Neural cell (in vitro differentiated cells): ENCODE results near the gene CRX. TPM values are rescaled to one million over a fixed set of nuclear protein-coding genes. Genes with fewer than 3 reads are reported as not detected.
"Not testable (repeated sequence)": the region's sequence is repeated elsewhere in the genome, so short reads cannot be mapped to it uniquely, and the experiment has no call there.

Experiments
- H2AFZ ChIP-seq: fragments of 200-600, 300-800 bp; sonication (generic), shearing (Covaris generic); 2 replicates; pipeline ENCODE4 v1.6.0; 2014; ENCODE audit warnings: low read depth, mild to moderate bottlenecking, antibody characterized with exemption, low read length, moderate library complexity
- H3F3A ChIP-seq: fragments of 200-600 bp; shearing (Covaris generic); 2 replicates; pipeline ENCODE4 v1.6.1; 2016; ENCODE audit warnings: mild to moderate bottlenecking, moderate library complexity, mixed read lengths, antibody characterized with exemption, low read length; ENCODE audit not compliant: insufficient read depth, poor library complexity, severe bottlenecking
- H3K27ac ChIP-seq: fragments of 200-600, 300-800 bp; sonication (generic), shearing (Covaris generic); 2 replicates; pipeline ENCODE4 v1.5.1; 2014; ENCODE audit warnings: mild to moderate bottlenecking, low read length, moderate library complexity
- H3K27me3 ChIP-seq: fragments of 300-800, 200-600 bp; sonication (generic), shearing (Covaris generic); 2 replicates; pipeline ENCODE4 v1.6.0; 2014; ENCODE audit warnings: mild to moderate bottlenecking, low read depth, low read length, moderate library complexity; ENCODE audit not compliant: insufficient read depth
- H3K36me3 ChIP-seq: fragments of 300-800, 200-600 bp; sonication (generic), shearing (Covaris generic); 2 replicates; pipeline ENCODE4 v1.5.1; 2014; ENCODE audit warnings: mild to moderate bottlenecking, antibody characterized with exemption, low read length, moderate library complexity; ENCODE audit not compliant: insufficient read depth
- H3K4me2 ChIP-seq: fragments of 300-800, 200-600 bp; sonication (generic), shearing (Covaris generic); 2 replicates; pipeline ENCODE4 v1.6.0; 2014; ENCODE audit warnings: mild to moderate bottlenecking, low read length
- H3K4me3 ChIP-seq: fragments of 300-800, 200-600 bp; sonication (generic), shearing (Covaris generic); 2 replicates; pipeline ENCODE4 v1.5.1; 2014; ENCODE audit warnings: mild to moderate bottlenecking, low read length, moderate library complexity
- H3K79me2 ChIP-seq: fragments of 200-600 bp; shearing (Covaris generic); replicated peaks from 2 replicates; pipeline ENCODE4 v1.6.0; 2014; ENCODE audit warnings: mild to moderate bottlenecking, low read length, moderate library complexity; ENCODE audit not compliant: insufficient read depth
- H3K9ac ChIP-seq: fragments of 300-800, 200-600 bp; sonication (generic), shearing (Covaris generic); 2 replicates; pipeline ENCODE4 v1.6.1; 2016; ENCODE audit warnings: mild to moderate bottlenecking, low read length, mixed read lengths
- H3K9me2 ChIP-seq: fragments of 200-600 bp; shearing (Covaris generic); 2 replicates; pipeline ENCODE4 v1.6.1; 2016; ENCODE audit warnings: mild to moderate bottlenecking, low read length, mixed read lengths; ENCODE audit not compliant: insufficient read depth
- H3K9me3 ChIP-seq: fragments of 200-600, 300-800 bp; sonication (generic), shearing (Covaris generic); 2 replicates; pipeline ENCODE4 v1.6.1; 2016; ENCODE audit warnings: mild to moderate bottlenecking, mixed run types, low read length, moderate library complexity, mixed read lengths
- H4K20me1 ChIP-seq: fragments of 200-600 bp; shearing (Covaris generic); 2 replicates; pipeline ENCODE4 v1.6.1; 2016; ENCODE audit warnings: mild to moderate bottlenecking, mixed run types; ENCODE audit not compliant: insufficient read depth
- CTCF ChIP-seq: fragments of 450-650 bp; IDR thresholded peaks from 2 replicates; pipeline ENCODE4 v1.5.1; 2014; ENCODE audit warnings: antibody characterized with exemption, mild to moderate bottlenecking, moderate library complexity; ENCODE audit not compliant: poor library complexity, severe bottlenecking
- EP300 ChIP-seq: fragments of 450-650 bp; conservative IDR thresholded peaks from 2 replicates; pipeline ENCODE4 v1.6.1; 2014; ENCODE audit warnings: antibody characterized with exemption, mild to moderate bottlenecking, moderate library complexity; ENCODE audit not compliant: poor library complexity, severe bottlenecking
- EZH2 ChIP-seq: fragments of 200-600, 300-800 bp; shearing (Covaris generic), sonication (generic); IDR thresholded peaks from 2 replicates; pipeline ENCODE4 v1.6.1; 2014; ENCODE audit warnings: antibody characterized with exemption, low read length, borderline replicate concordance, mild to moderate bottlenecking; ENCODE audit not compliant: insufficient read depth, poor library complexity, severe bottlenecking
- MXI1 ChIP-seq: fragments of 450-650 bp; conservative IDR thresholded peaks from 2 replicates; pipeline ENCODE4 v1.6.1; 2014; ENCODE audit warnings: antibody characterized with exemption, mild to moderate bottlenecking; ENCODE audit not compliant: poor library complexity, severe bottlenecking
- POLR2AphosphoS5 ChIP-seq: IDR thresholded peaks from 2 replicates; pipeline ENCODE4 v1.6.1; 2012
- RAD21 ChIP-seq: fragments of 450-650 bp; conservative IDR thresholded peaks from 2 replicates; pipeline ENCODE4 v1.6.1; 2014; ENCODE audit warnings: antibody characterized with exemption, mild to moderate bottlenecking, moderate library complexity
- SMC3 ChIP-seq: fragments of 450-650 bp; conservative IDR thresholded peaks from 2 replicates; pipeline ENCODE4 v1.6.1; 2014; ENCODE audit warnings: antibody characterized with exemption, mild to moderate bottlenecking, moderate library complexity; ENCODE audit not compliant: poor library complexity
- TAF1 ChIP-seq: IDR thresholded peaks from 2 replicates; pipeline ENCODE4 v1.6.1; 2012; ENCODE audit warnings: low read depth
- polyA plus RNA-seq: library from polyadenylated mRNA; depleted of rRNA; stranded (reverse); fragments of >200 nt; gene quantifications from 2 replicates; pipeline ENCODE4 v1.2.3, GENCODE V29; 2014
- TF ChIP-seq, protein P1 (sequence below): IDR thresholded peaks from 2 replicates; pipeline ENCODE4 v1.6.1; 2012; ENCODE audit warnings: borderline replicate concordance

Gene CRX
- polyA plus RNA-seq, 1 donor from 2014 or later: not detected

DNA sequence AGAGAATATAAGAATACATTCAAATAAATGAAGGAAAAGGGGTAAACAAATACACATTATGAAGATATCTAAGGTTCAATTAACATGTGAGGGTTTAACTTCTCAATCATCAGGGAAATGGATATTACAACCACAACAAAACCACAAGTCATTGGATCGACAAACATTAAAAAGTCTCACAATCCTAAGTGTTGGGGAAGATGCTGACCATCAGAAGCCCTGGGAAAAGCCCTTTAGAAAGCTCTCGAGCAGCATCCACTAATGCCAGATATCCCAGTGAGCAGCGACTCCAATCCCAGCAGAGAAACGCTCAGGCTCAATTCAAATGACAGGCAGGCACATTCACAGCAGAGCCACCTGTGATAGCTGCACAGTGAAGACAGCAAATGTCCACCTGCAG lies 20.5 kb upstream of the CRX start:
- Histone ChIP-seq H3K9me3 (no peaks in the 10 kb centered on the region), H3K27me3 (no peaks in the 10 kb centered on the region), H3F3A (no peaks in the 10 kb centered on the region), H3K9me2 (no peaks in the 10 kb centered on the region), H3K9ac (no peak overlapping the region), H4K20me1 (no peaks in the 10 kb centered on the region), H3K36me3 (no peaks in the 10 kb centered on the region), H3K27ac (no peak overlapping the region), H3K4me2 (no peak overlapping the region), H2AFZ (no peak overlapping the region), H3K4me3 (no peak overlapping the region), H3K79me2 (no peaks in the 10 kb centered on the region)
- TF ChIP-seq SMC3 (no peak), MXI1 (no peak), CTCF (no peak), EZH2 (no peak), EP300 (no peak), RAD21 (no peak)

DNA sequence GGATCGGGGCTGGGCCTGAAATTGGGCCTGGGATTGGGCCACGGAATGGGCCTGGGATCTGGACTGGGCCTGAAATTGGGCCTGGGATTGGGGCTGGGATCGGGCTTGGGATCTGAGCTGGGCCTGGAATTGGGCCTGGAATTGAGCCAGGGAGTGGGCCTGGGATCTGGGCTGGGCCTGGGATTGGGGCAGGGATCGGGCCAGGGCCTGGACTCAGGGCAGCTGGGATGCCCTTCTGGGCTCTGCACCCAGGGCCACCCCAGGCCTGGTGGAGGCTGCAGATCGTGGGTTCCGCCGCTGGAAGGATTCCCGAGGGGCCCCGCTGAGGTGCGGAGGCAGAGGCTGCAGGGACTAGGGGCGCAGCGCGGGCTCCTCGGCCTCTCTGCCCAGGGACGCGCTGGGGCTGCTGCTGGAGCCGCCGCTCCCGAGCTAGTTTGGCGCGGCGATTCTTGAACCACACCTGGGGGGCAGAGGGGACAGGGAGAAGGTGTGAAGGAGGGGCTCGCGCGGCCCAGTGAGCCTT lies 19.2 kb upstream of the CRX start:
- no peaks in the 10 kb centered on the region for H3K27me3 ChIP-seq
- H3K9me3 ChIP-seq: no peaks in the 10 kb centered on the region
- no peak overlapping the region for H2AFZ ChIP-seq
- no peak for TF ChIP-seq EP300
- TF ChIP-seq SMC3: no peak
- no peak for TF ChIP-seq MXI1
- TF ChIP-seq TAF1: no peak
- TF ChIP-seq EZH2: no peak
- TF ChIP-seq RAD21: no peak
- TF ChIP-seq, protein P1, sequence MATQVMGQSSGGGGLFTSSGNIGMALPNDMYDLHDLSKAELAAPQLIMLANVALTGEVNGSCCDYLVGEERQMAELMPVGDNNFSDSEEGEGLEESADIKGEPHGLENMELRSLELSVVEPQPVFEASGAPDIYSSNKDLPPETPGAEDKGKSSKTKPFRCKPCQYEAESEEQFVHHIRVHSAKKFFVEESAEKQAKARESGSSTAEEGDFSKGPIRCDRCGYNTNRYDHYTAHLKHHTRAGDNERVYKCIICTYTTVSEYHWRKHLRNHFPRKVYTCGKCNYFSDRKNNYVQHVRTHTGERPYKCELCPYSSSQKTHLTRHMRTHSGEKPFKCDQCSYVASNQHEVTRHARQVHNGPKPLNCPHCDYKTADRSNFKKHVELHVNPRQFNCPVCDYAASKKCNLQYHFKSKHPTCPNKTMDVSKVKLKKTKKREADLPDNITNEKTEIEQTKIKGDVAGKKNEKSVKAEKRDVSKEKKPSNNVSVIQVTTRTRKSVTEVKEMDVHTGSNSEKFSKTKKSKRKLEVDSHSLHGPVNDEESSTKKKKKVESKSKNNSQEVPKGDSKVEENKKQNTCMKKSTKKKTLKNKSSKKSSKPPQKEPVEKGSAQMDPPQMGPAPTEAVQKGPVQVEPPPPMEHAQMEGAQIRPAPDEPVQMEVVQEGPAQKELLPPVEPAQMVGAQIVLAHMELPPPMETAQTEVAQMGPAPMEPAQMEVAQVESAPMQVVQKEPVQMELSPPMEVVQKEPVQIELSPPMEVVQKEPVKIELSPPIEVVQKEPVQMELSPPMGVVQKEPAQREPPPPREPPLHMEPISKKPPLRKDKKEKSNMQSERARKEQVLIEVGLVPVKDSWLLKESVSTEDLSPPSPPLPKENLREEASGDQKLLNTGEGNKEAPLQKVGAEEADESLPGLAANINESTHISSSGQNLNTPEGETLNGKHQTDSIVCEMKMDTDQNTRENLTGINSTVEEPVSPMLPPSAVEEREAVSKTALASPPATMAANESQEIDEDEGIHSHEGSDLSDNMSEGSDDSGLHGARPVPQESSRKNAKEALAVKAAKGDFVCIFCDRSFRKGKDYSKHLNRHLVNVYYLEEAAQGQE: no peak
- no peak for TF ChIP-seq CTCF
- no peak for TF ChIP-seq POLR2AphosphoS5
- H3F3A ChIP-seq: no peaks in the 10 kb centered on the region
- no peak overlapping the region for H3K27ac ChIP-seq
- no peaks in the 10 kb centered on the region for H4K20me1 ChIP-seq
- no peak overlapping the region for H3K9ac ChIP-seq
- no peak overlapping the region for H3K4me3 ChIP-seq
- no peaks in the 10 kb centered on the region for H3K9me2 ChIP-seq
- H3K79me2 ChIP-seq: no peaks in the 10 kb centered on the region
- no peaks in the 10 kb centered on the region for H3K36me3 ChIP-seq
- no peak overlapping the region for H3K4me2 ChIP-seq

GRCh38 chr19:47803148-47803547 lies 18.6 kb upstream of the CRX start:
- H3K9ac ChIP-seq, H3K4me2 ChIP-seq, H3K27ac ChIP-seq, H3K36me3 ChIP-seq, H3K27me3 ChIP-seq, H4K20me1 ChIP-seq, H3K4me3 ChIP-seq, H3K9me2 ChIP-seq, H3F3A ChIP-seq, H3K9me3 ChIP-seq, H3K79me2 ChIP-seq, H2AFZ ChIP-seq: not testable (repeated sequence)

GRCh38 chr19:47803671-47804070 lies 18.1 kb upstream of the CRX start:
- not testable (repeated sequence) for H3K9ac ChIP-seq, H3K9me2 ChIP-seq, H3K4me3 ChIP-seq, H3K4me2 ChIP-seq, H3K36me3 ChIP-seq, H3K27ac ChIP-seq, H3F3A ChIP-seq, H3K79me2 ChIP-seq, H3K9me3 ChIP-seq, H4K20me1 ChIP-seq, H2AFZ ChIP-seq, H3K27me3 ChIP-seq
